SK-N-SH (cell line): Measurements from ENCODE around the gene ASXL2. TPM values are rescaled to one million over a fixed set of nuclear protein-coding genes. Genes with fewer than 3 reads are reported as not detected.

ENCODE experiments used
- CTCF ChIA-PET: fragments of 300-600, 350-600 bp; formaldehyde crosslinking; extraction: SDS; loops from one replicate; lab custom pipeline; 2021; lab: Yijun Ruan, JAX
- POLR2A ChIA-PET: fragments of 350-600 bp; sonication (Branson Sonifier 250); formaldehyde crosslinking; extraction: SDS; loops from one replicate; lab custom pipeline; 2020; ENCODE audit warnings: antibody characterized with exemption, inconsistent platforms; lab: Yijun Ruan, JAX
- DNase-seq: peaks from one replicate; pipeline ENCODE4 v3.0.0; 2012
- H2AFZ ChIP-seq: fragments of 200-600 bp; sonication (generic); 2 replicates; pipeline ENCODE4 v1.8.1; 2016; ENCODE audit warnings: antibody characterized with exemption, mild to moderate bottlenecking, low read depth
- H3F3A ChIP-seq: fragments of 200-600 bp; sonication (generic); replicated peaks from 2 replicates; pipeline ENCODE3; 2016; ENCODE audit warnings: antibody characterized with exemption, mild to moderate bottlenecking; ENCODE audit not compliant: insufficient read depth
- H3K27ac ChIP-seq, 2 experiments: fragments of 200-500 bp in 1 of 2; fragments of 200-600 bp in 1 of 2; sonication (Bioruptor generic) in 1 of 2; sonication (generic), shearing (Covaris generic) in 1 of 2; 2 replicates each; pipeline versions ENCODE4 v1.5.1 to v1.6.1; 2014 to 2016; ENCODE audit warnings: low read depth in 2 of 2, inconsistent platforms in 1 of 2, low read length in 1 of 2, mild to moderate bottlenecking in 1 of 2, mixed read lengths in 1 of 2
- H3K27me3 ChIP-seq: fragments of 200-600 bp; sonication (generic), shearing (Covaris generic); 2 replicates; pipeline ENCODE4 v1.6.1; 2016; ENCODE audit warnings: mixed run types; ENCODE audit not compliant: insufficient read depth
- H3K36me3 ChIP-seq, 2 experiments: fragments of 200-500 bp in 1 of 2; fragments of 200-600 bp in 1 of 2; sonication (Bioruptor generic) in 1 of 2; sonication (generic) in 1 of 2; replicated peaks in 1 of 2; 2 replicates each; pipeline versions ENCODE3 to v1.5.1; 2014 to 2016; ENCODE audit warnings: low read length in 1 of 2, mild to moderate bottlenecking in 1 of 2; ENCODE audit not compliant: insufficient read depth in 2 of 2, control insufficient read depth in 1 of 2
- H3K4me1 ChIP-seq, 2 experiments: fragments of 200-500 bp in 1 of 2; fragments of 200-600 bp in 1 of 2; sonication (Bioruptor generic) in 1 of 2; sonication (generic), shearing (Covaris generic) in 1 of 2; 2 replicates each; pipeline versions ENCODE4 v1.5.1 to v1.6.1; 2014 to 2016; ENCODE audit warnings: low read depth in 1 of 2, low read length in 1 of 2, mixed run types in 1 of 2; ENCODE audit not compliant: insufficient read depth in 2 of 2, control insufficient read depth in 1 of 2
- H3K4me2 ChIP-seq: fragments of 200-600 bp; sonication (generic), shearing (Covaris generic); 2 replicates; pipeline ENCODE4 v1.6.1; 2017; ENCODE audit warnings: mixed run types
- H3K4me3 ChIP-seq, 2 experiments: fragments of 200-500 bp in 1 of 2; fragments of 200-600 bp in 1 of 2; sonication (Bioruptor generic) in 1 of 2; sonication (generic), shearing (Covaris generic) in 1 of 2; 2 replicates each; pipeline versions ENCODE4 v1.5.1 to v1.8.1; 2014 to 2016; ENCODE audit warnings: low read depth in 2 of 2, inconsistent platforms in 1 of 2, low read length in 1 of 2, mild to moderate bottlenecking in 1 of 2, mixed read lengths in 1 of 2, moderate library complexity in 1 of 2
- H3K79me2 ChIP-seq: fragments of 200-600 bp; sonication (generic); 2 replicates; pipeline ENCODE4 v1.8.1; 2017; ENCODE audit warnings: mild to moderate bottlenecking; ENCODE audit not compliant: insufficient read depth
- H3K9ac ChIP-seq: fragments of 200-600 bp; sonication (generic); 2 replicates; pipeline ENCODE4 v1.6.1; 2017; ENCODE audit warnings: mixed run types
- H3K9me2 ChIP-seq: fragments of 200-600 bp; sonication (generic); 2 replicates; pipeline ENCODE4 v1.6.1; 2017; ENCODE audit warnings: mixed run types
- H3K9me3 ChIP-seq: fragments of 200-600 bp; sonication (generic); 2 replicates; pipeline ENCODE4 v1.6.1; 2017; ENCODE audit warnings: mixed run types, mild to moderate bottlenecking, moderate library complexity
- H4K20me1 ChIP-seq: fragments of 200-600 bp; sonication (generic); 2 replicates; pipeline ENCODE4 v1.6.1; 2017; ENCODE audit warnings: mild to moderate bottlenecking, mixed run types; ENCODE audit not compliant: insufficient read depth
- EZH2phosphoT487 ChIP-seq: fragments of 200-600 bp; sonication (generic); IDR thresholded peaks from 2 replicates; pipeline ENCODE4 v1.6.1; 2017; ENCODE audit warnings: low read depth, mixed run types, mild to moderate bottlenecking, antibody characterized with exemption, moderate library complexity, borderline replicate concordance
- FOSL2 ChIP-seq: IDR thresholded peaks from 2 replicates; pipeline ENCODE4 v1.4.0; 2012; ENCODE audit warnings: low read depth, mild to moderate bottlenecking, moderate library complexity, borderline replicate concordance
- GABPA ChIP-seq: IDR thresholded peaks from 2 replicates; pipeline ENCODE4 v1.4.0; 2012; ENCODE audit warnings: low read depth, mild to moderate bottlenecking
- GATA2 ChIP-seq: sonication (generic); formaldehyde crosslinking; IDR thresholded peaks from 2 replicates; pipeline ENCODE4 v1.5.0; 2020; ENCODE audit warnings: mild to moderate bottlenecking, missing genetic modification reagents
- NFIC ChIP-seq: IDR thresholded peaks from 2 replicates; pipeline ENCODE4 v1.4.0; 2012; ENCODE audit warnings: borderline replicate concordance
- NRF1 ChIP-seq: IDR thresholded peaks from 2 replicates; pipeline ENCODE4 v1.6.1; 2012; ENCODE audit warnings: low read depth, mild to moderate bottlenecking, low read length
- RAD21 ChIP-seq: IDR thresholded peaks from 2 replicates; pipeline ENCODE4 v1.6.1; 2012; ENCODE audit warnings: mild to moderate bottlenecking, low read length
- RFX5 ChIP-seq: IDR thresholded peaks from 2 replicates; pipeline ENCODE4 v1.6.1; 2012; ENCODE audit warnings: mild to moderate bottlenecking, improper control_type of control experiment, low read length
- RXRA ChIP-seq: IDR thresholded peaks from 2 replicates; pipeline ENCODE4 v1.4.0; 2012; ENCODE audit warnings: low read depth, mild to moderate bottlenecking, borderline replicate concordance
- SMC3 ChIP-seq: IDR thresholded peaks from 2 replicates; pipeline ENCODE4 v1.6.1; 2012; ENCODE audit warnings: low read depth, low read length, improper control_type of control experiment
- TCF12 ChIP-seq: IDR thresholded peaks from 2 replicates; pipeline ENCODE4 v1.4.0; 2012
- ZBTB33 ChIP-seq: IDR thresholded peaks from 2 replicates; pipeline ENCODE4 v1.4.0; 2012; ENCODE audit warnings: low read depth, borderline replicate concordance
- WGBS: methylation state at CpG from one replicate; pipeline ENCODE4 v1.1.6; 2017; ENCODE audit warnings: low lambda C conversion rate; 5-methylcytosine and 5-hydroxymethylcytosine counted together
- polyA plus RNA-seq, 3 experiments: library from polyadenylated mRNA; depleted of rRNA; stranded (reverse); fragments of >200 nt; gene quantifications; 2 replicates each; pipeline ENCODE4 v1.2.3, GENCODE V29; 2012

Gene ASXL2
- polyA plus RNA-seq, 1 of the 3 experiments (the other 2 are of a cell fraction): 4.8 TPM

- Histone ChIP-seq H3K9me3 (no peaks in the 10 kb centered on the region), H4K20me1 (peaks cover 5% of the 10 kb centered on the region; the same call in 1 of the 2 replicates), H3K4me1 (no peaks in the 10 kb centered on the region), H3K79me2 (peaks cover 30% of the 10 kb centered on the region; the same call in 1 of the 2 replicates), H2AFZ (no peak overlapping the region), H3K4me2 (no peak overlapping the region), H3K27ac (no peak overlapping the region), H3K9me2 (no peaks in the 10 kb centered on the region), H3K36me3 (peaks cover 0 to 3% of the 10 kb centered on the region in 2 experiments), H3K4me3 (no peak overlapping the region), H3K9ac (no peak overlapping the region), H3F3A (no peaks in the 10 kb centered on the region), H3K27me3 (no peaks in the 10 kb centered on the region)
- ChIA-PET POLR2A (no interaction called here), CTCF (interaction anchor here (0.6 to 4.2 kb wide), 4 partner anchors 20 to 445 kb away, joined by 3 to 18 read pairs (median 3); no protein-coding TSS in a partner anchor)
- TF ChIP-seq GATA2 (CRISPR knock-in tag): no peak
- no peak for TF ChIP-seq NRF1
- TF ChIP-seq TCF12: no peak
- no peak for TF ChIP-seq ZBTB33
- no peak for TF ChIP-seq RXRA
- TF ChIP-seq RAD21: no peak
- TF ChIP-seq SMC3: no peak
- no peak for TF ChIP-seq FOSL2
- no peak for TF ChIP-seq EZH2phosphoT487
- DNase-seq: no peak
Observed at GRCh38 chr2:25817630-25818029, 60.7 kb downstream of the ASXL2 start.

- Histone ChIP-seq H3K9me2 (no peaks in the 10 kb centered on the region), H3K4me1 (no peaks in the 10 kb centered on the region), H3K9ac (no peak overlapping the region), H3K9me3 (no peaks in the 10 kb centered on the region), H3K4me2 (no peak overlapping the region), H2AFZ (no peak overlapping the region), H3F3A (no peaks in the 10 kb centered on the region), H3K4me3 (no peak overlapping the region), H3K27me3 (no peaks in the 10 kb centered on the region), H4K20me1 (peaks cover 5% of the 10 kb centered on the region; the same call in 1 of the 2 replicates), H3K36me3 (peaks cover 0 to 3% of the 10 kb centered on the region in 2 experiments), H3K79me2 (peaks cover 36% of the 10 kb centered on the region; the same call in 1 of the 2 replicates), H3K27ac (no peak overlapping the region)
- ChIA-PET POLR2A (no interaction called here), CTCF (interaction anchor here (1.0 to 4.2 kb wide), 3 partner anchors 20 to 35 kb away, joined by 3 to 18 read pairs (median 3); no protein-coding TSS in a partner anchor)
- no peak for DNase-seq
- WGBS: 97% methylated on average over 3 of the region's 3 CpGs
- TF ChIP-seq RAD21 (no peak), FOSL2 (no peak), GABPA (no peak), NFIC (no peak), TCF12 (no peak), RFX5 (no peak), NRF1 (no peak)
Observed at GRCh38 chr2:25817006-25817405, 61.3 kb downstream of the ASXL2 start.
